GM23248 (cell line): ENCODE data around the gene LAMB1. TPM values are rescaled to one million over a fixed set of nuclear protein-coding genes. Genes with fewer than 3 reads are reported as not detected.
"Not testable (repeated sequence)": the region's sequence is repeated elsewhere in the genome, so short reads cannot be mapped to it uniquely, and the experiment has no call there.

Experiments used
- DNase-seq: peaks from one replicate; pipeline ENCODE4 v3.0.0-alpha.2; 2015
- H2AFZ ChIP-seq: fragments of 200-600 bp; sonication (generic); 2 replicates; pipeline ENCODE4 v1.6.1; 2016; ENCODE audit warnings: antibody characterized with exemption
- H3F3A ChIP-seq: fragments of 200-600 bp; sonication (generic); 2 replicates; pipeline ENCODE4 v1.6.1; 2016; ENCODE audit warnings: mild to moderate bottlenecking, antibody characterized with exemption, mixed run types; ENCODE audit not compliant: insufficient read depth
- H3K27ac ChIP-seq: fragments of 200-600 bp; sonication (generic); 2 replicates; pipeline ENCODE4 v1.5.1; 2016; ENCODE audit warnings: mild to moderate bottlenecking
- H3K27me3 ChIP-seq: fragments of 200-600 bp; sonication (generic); replicated peaks from 2 replicates; pipeline ENCODE4 v1.6.1; 2016; ENCODE audit warnings: mild to moderate bottlenecking; ENCODE audit not compliant: insufficient read depth
- H3K36me3 ChIP-seq: fragments of 200-600 bp; sonication (generic); 2 replicates; pipeline ENCODE4 v1.6.1; 2016; ENCODE audit warnings: low read depth, mild to moderate bottlenecking
- H3K4me1 ChIP-seq: fragments of 200-600 bp; sonication (generic); 2 replicates; pipeline ENCODE4 v1.6.1; 2016; ENCODE audit warnings: mild to moderate bottlenecking; ENCODE audit not compliant: insufficient read depth
- H3K4me2 ChIP-seq: fragments of 200-600 bp; sonication (generic); one replicate; pipeline ENCODE4 v1.6.1; 2016; ENCODE audit warnings: mild to moderate bottlenecking; ENCODE audit not compliant: unreplicated experiment
- H3K4me3 ChIP-seq: fragments of 200-600 bp; sonication (generic); 2 replicates; pipeline ENCODE4 v1.5.1; 2016; ENCODE audit warnings: mild to moderate bottlenecking
- H3K79me2 ChIP-seq: fragments of 200-600 bp; sonication (generic); 2 replicates; pipeline ENCODE4 v1.6.1; 2016; ENCODE audit warnings: mild to moderate bottlenecking; ENCODE audit not compliant: insufficient read depth
- H3K9ac ChIP-seq: fragments of 200-600 bp; sonication (generic); 2 replicates; pipeline ENCODE4 v1.6.1; 2016; ENCODE audit warnings: mild to moderate bottlenecking
- H3K9me2 ChIP-seq: fragments of 200-600 bp; sonication (generic); 2 replicates; pipeline ENCODE4 v1.6.1; 2016; ENCODE audit warnings: mixed run types, mild to moderate bottlenecking, moderate library complexity; ENCODE audit not compliant: insufficient read depth
- H3K9me3 ChIP-seq: fragments of 200-600 bp; sonication (generic); one replicate; pipeline ENCODE4 v1.6.1; 2017; ENCODE audit warnings: low read depth
- H4K20me1 ChIP-seq: fragments of 200-600 bp; sonication (generic); 2 replicates; pipeline ENCODE4 v1.6.0; 2016; ENCODE audit not compliant: insufficient read depth
- EZH2 ChIP-seq: fragments of 200-600 bp; sonication (generic); IDR thresholded peaks from 2 replicates; pipeline ENCODE4 v1.6.1; 2018; ENCODE audit warnings: antibody characterized with exemption, mild to moderate bottlenecking; ENCODE audit not compliant: insufficient read depth, poor library complexity, severe bottlenecking
- EZH2phosphoT487 ChIP-seq: fragments of 200-600 bp; sonication (generic); IDR thresholded peaks from 2 replicates; pipeline ENCODE4 v1.6.1; 2018; ENCODE audit warnings: antibody characterized with exemption, moderate library complexity, mild to moderate bottlenecking, low read depth; ENCODE audit not compliant: insufficient read depth
- WGBS, 2 experiments: methylation state at CpG; one replicate each; pipeline ENCODE4 v1.1.6; 2015 to 2017; ENCODE audit warnings: low lambda C conversion rate in 2 of 2, low coverage in 1 of 2; ENCODE audit errors: missing lambda C conversion rate in 2 of 2; 5-methylcytosine and 5-hydroxymethylcytosine counted together
- in situ Hi-C: fragments of 300-500 bp; cut with MboI; formaldehyde crosslinking; loops from 2 replicates; pipeline ENCODE4 v1.15.0; 2020
- polyA plus RNA-seq: library from polyadenylated mRNA; unstranded; fragments of >200 nt; fragmentation: Nextera tagmentation; extraction: Ambion mirVana; gene quantifications from 2 replicates; pipeline ENCODE4 v1.2.1, GENCODE V29; 2016
- total RNA-seq: library from RNA; depleted of rRNA; stranded (reverse); fragments of >200 nt; shearing (Covaris generic); gene quantifications from 2 replicates; pipeline ENCODE4 v1.2.3, GENCODE V29; 2014

The LAMB1 gene
- total and polyA plus RNA-seq, 2 experiments from 2014 or later, result 108 to 135 TPM

DNA sequence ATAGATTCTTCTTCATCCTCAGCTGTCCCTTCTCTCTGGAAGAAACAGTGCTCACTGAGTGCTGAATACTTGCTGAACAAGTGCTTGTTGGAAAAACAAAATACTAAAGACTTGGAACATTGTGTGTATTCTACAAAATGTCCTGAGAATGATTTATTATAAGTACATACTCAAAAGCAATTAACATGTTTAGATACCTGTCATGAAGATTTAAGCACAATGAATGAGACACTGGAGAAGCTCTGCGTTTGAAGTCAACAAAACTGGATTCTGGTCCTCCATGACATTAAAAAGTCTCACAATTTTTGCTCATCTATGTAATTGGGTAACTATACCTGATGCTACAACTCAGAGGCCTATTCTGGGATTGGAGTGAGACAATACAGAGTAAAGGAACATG is 34.8 kb upstream of the LAMB1 start:
- in situ Hi-C loops, result no loop called here
- no peaks in the 10 kb centered on the region for H3K79me2 ChIP-seq
- H3K27me3 ChIP-seq, result no peaks in the 10 kb centered on the region
- H3K9me2 ChIP-seq, result no peaks in the 10 kb centered on the region
- no peak for DNase-seq
- no peaks in the 10 kb centered on the region for H4K20me1 ChIP-seq
- H3K9ac ChIP-seq, result no peak overlapping the region
- no peaks in the 10 kb centered on the region for H3K36me3 ChIP-seq
- H3K4me2 ChIP-seq, result no peak overlapping the region
- no peaks in the 10 kb centered on the region for H3F3A ChIP-seq
- no peaks in the 10 kb centered on the region for H3K9me3 ChIP-seq
- no peak overlapping the region for H3K4me3 ChIP-seq
- no peaks in the 10 kb centered on the region for H3K4me1 ChIP-seq
- TF ChIP-seq EZH2, result no peak
- TF ChIP-seq EZH2phosphoT487, result no peak
- H2AFZ ChIP-seq, result no peak overlapping the region
- H3K27ac ChIP-seq, result no peak overlapping the region
- WGBS, 2 experiments, result 91 to 95% methylated on average over 1 of the region's 1 CpG

DNA sequence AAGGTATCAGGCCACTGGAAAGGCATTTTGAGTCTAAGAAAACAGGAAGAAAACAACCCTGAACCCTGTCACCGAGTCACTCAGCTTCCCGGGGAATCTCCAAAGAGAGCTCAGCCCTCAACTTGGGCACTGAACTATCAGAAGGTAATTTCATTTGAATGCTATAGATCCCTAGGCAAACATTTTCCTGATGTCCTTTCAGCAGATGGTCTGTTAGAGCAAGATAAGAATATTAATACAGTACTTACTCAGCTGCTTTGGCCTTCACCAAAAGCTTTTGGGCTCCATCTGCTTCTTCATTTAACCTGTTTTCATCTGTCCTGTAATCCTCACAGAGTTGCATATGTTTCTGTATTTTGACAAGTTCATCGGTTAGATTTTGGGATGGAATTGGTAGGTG is 34.2 kb upstream of the LAMB1 start:
- Histone ChIP-seq H3K36me3 (no peaks in the 10 kb centered on the region), H3K4me1 (no peaks in the 10 kb centered on the region), H3K4me3 (no peak overlapping the region), H3K27me3 (no peaks in the 10 kb centered on the region), H2AFZ (no peak overlapping the region), H3K4me2 (no peak overlapping the region), H3K9ac (no peak overlapping the region), H3K79me2 (no peaks in the 10 kb centered on the region), H3K27ac (no peak overlapping the region), H3F3A (no peaks in the 10 kb centered on the region), H3K9me2 (no peaks in the 10 kb centered on the region), H4K20me1 (no peaks in the 10 kb centered on the region), H3K9me3 (no peaks in the 10 kb centered on the region)
- 89 to 98% methylated on average over 3 of the region's 3 CpGs for WGBS, 2 experiments
- in situ Hi-C loops, result no loop called here
- TF ChIP-seq EZH2 (no peak), EZH2phosphoT487 (no peak)
- no peak for DNase-seq

DNA sequence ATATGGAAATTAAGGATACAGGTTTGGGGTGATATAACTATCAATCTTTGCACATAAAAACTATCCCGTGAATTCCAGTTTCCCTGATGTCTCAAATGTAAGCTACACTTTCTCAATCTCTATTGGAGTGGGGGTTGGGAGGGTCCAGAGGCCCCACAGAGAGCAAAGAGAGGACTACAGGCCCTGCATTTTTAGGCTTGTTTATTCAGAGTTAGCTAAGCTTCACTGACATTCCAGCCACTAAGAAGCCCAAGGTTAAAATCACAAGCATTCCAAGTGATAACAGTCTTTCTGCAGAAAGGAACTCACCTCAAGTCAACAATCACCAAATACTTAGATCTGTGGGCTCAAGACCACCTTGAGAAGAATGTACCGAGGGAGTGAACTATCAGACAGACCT is 31.6 kb upstream of the LAMB1 start:
- Histone ChIP-seq H2AFZ (no peak overlapping the region), H3K4me2 (no peak overlapping the region), H4K20me1 (no peaks in the 10 kb centered on the region), H3K4me3 (no peak overlapping the region), H3K27ac (no peak overlapping the region), H3K9ac (no peak overlapping the region), H3K79me2 (no peaks in the 10 kb centered on the region), H3F3A (peaks cover 16% of the 10 kb centered on the region), H3K27me3 (no peaks in the 10 kb centered on the region), H3K9me3 (no peaks in the 10 kb centered on the region), H3K4me1 (peaks cover 14% of the 10 kb centered on the region), H3K9me2 (no peaks in the 10 kb centered on the region), H3K36me3 (no peaks in the 10 kb centered on the region)
- WGBS, 2 experiments, result 80 to 89% methylated on average over 2 of the region's 2 CpGs
- in situ Hi-C loops, result no loop called here
- no peak for DNase-seq
- TF ChIP-seq EZH2phosphoT487 (no peak), EZH2 (no peak)

DNA sequence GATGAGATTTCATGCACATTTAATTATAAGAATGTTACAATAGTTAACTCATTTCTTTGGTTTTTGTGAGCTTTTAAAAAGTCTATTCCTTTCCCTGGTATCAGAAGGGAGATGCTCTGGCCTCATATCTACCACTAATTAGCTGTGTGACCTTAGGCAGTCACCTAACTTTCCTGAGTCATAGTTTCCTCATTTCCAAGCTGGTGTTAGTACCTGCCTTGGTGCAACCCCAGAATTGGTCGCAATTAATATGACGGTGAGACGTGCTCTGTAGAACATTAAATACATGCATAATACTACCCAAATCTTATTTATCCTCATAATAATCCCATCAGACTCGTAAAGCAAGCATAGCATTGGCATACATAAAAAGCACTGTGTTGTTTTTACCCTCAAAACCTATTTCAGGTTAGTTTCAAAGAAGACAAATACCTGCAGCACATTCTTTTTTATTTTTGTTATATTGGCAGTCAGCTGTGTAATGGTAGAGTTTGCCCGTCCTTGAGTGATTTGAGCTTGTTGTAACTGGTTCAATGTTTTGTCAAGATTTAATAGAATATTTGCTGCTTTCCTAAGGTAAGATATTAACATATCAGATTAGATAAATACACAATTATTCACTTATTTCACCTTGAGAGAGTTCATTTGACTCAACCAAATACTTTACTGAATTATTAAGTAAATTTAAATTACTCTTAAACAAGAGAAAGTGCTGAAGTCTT is 31.0 kb upstream of the LAMB1 start:
- Histone ChIP-seq H3F3A (peaks cover 21% of the 10 kb centered on the region), H3K9me3 (no peaks in the 10 kb centered on the region), H3K9me2 (peaks cover 6% of the 10 kb centered on the region; the same call in 1 of the 2 replicates), H3K27ac (no peak overlapping the region), H3K4me3 (no peak overlapping the region), H3K36me3 (no peaks in the 10 kb centered on the region), H3K79me2 (no peaks in the 10 kb centered on the region), H3K4me2 (no peak overlapping the region), H4K20me1 (no peaks in the 10 kb centered on the region), H3K4me1 (peaks cover 19% of the 10 kb centered on the region), H3K27me3 (no peaks in the 10 kb centered on the region), H2AFZ (no peak overlapping the region), H3K9ac (no peak overlapping the region)
- no peak for DNase-seq
- 96% methylated on average over 5 of the region's 5 CpGs for WGBS, 2 experiments
- in situ Hi-C loops, result no loop called here
- TF ChIP-seq EZH2 (no peak), EZH2phosphoT487 (no peak)

DNA sequence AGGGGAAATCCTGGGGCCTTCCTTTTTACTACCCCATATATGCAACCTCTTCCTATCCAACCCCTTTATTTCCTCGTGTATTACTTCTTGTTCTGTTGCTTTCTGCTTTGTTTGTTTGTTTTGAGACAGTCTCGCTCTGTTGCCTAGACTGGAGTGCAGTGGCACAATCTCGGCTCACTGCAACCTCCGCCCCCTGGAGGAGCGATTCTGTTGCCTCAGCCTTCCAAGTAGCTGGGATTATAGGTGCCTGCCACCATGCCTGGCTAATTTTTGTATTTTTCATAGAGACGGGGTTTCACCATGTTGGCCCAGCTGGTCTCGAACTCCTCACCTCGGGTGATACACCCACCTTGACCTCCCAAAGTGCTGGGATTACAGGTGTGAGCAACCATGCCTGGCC is 30.3 kb upstream of the LAMB1 start:
- DNase-seq, H4K20me1 ChIP-seq, in situ Hi-C loops, H3K27me3 ChIP-seq, H3K27ac ChIP-seq, H3K9ac ChIP-seq, H3K9me3 ChIP-seq, H3K4me2 ChIP-seq, H3K36me3 ChIP-seq, H3K9me2 ChIP-seq, H2AFZ ChIP-seq, H3K79me2 ChIP-seq, H3K4me3 ChIP-seq: not testable (repeated sequence)
- peaks cover 21% of the 10 kb centered on the region for H3F3A ChIP-seq
- 92 to 97% methylated on average over 8 of the region's 8 CpGs for WGBS, 2 experiments
- H3K4me1 ChIP-seq, result peaks cover 19% of the 10 kb centered on the region
